ENCODE results near the gene HNRNPM. TPM values are rescaled to one million over a fixed set of nuclear protein-coding genes. Genes with fewer than 3 reads are reported as not detected.

Gene HNRNPM
- total RNA-seq, 1 experiment from 2014 or later: 468 TPM

GRCh38 chr19:8506402-8506957 is 61.7 kb downstream of the HNRNPM start:
- Histone ChIP-seq H3K27me3 (ENCODE audit: insufficient read depth, low read length) (no peaks in the 10 kb centered on the region), H3K27ac (ENCODE audit: insufficient read length, low read depth, low read length) (no peak overlapping the region), H2BK12ac (ENCODE audit: insufficient read length, low read depth, low read length) (no peak overlapping the region), H4K20me1 (ENCODE audit: control insufficient read depth, insufficient read depth, insufficient read length) (no peaks in the 10 kb centered on the region), H3K14ac (ENCODE audit: insufficient read depth, low read length) (no peak overlapping the region), H2BK15ac (ENCODE audit: low read depth, low read length) (no peak overlapping the region), H2BK5ac (ENCODE audit: insufficient read length, low read length) (no peak overlapping the region), H2AK5ac (ENCODE audit: insufficient read length, low read length) (no peak overlapping the region), H3K79me1 (ENCODE audit: insufficient read depth, low read depth, low read length, poor library complexity, severe bottlenecking) (no peaks in the 10 kb centered on the region), H3K4ac (ENCODE audit: low read depth, low read length) (no peak overlapping the region), H2AFZ (ENCODE audit: low read length) (no peak overlapping the region), H3K9me3 (ENCODE audit: control insufficient read depth, low read depth, low read length) (no peaks in the 10 kb centered on the region), H3T11ph (ENCODE audit: low read length) (no peak overlapping the region), H4K8ac (replicated peaks; ENCODE audit: insufficient read length, low read depth, low read length) (no peak overlapping the region), H4K91ac (ENCODE audit: insufficient read length, low read depth, low read length) (no peak overlapping the region), H3K79me2 (ENCODE audit: insufficient read depth, low read length) (no peaks in the 10 kb centered on the region), H3K4me1 (ENCODE audit: insufficient read depth, low read length) (no peaks in the 10 kb centered on the region), H2BK120ac (ENCODE audit: low read depth, low read length, poor library complexity, severe bottlenecking) (no peak overlapping the region), H3K23ac (ENCODE audit: insufficient read length, low read depth, low read length) (no peak overlapping the region), H3K56ac (ENCODE audit: insufficient read length, low read depth, low read length) (no peak overlapping the region), H3K18ac (ENCODE audit: insufficient read length, low read depth, low read length) (no peak overlapping the region), H3K4me2 (ENCODE audit: insufficient read depth, insufficient read length, low read length) (peak overlapping the region; percentile 52), H3K9ac (ENCODE audit: extremely low read depth, insufficient read length, low read length) (no peak overlapping the region), H2BK20ac (ENCODE audit: low read depth, low read length, poor library complexity, severe bottlenecking) (no peak overlapping the region), H4K5ac (ENCODE audit: insufficient read length, low read depth, low read length) (no peak overlapping the region), H3K23me2 (ENCODE audit: insufficient read length, low read depth, low read length, poor library complexity, severe bottlenecking) (peaks cover 5% of the 10 kb centered on the region)
- peak; percentile 33; the same call in 1 of the 3 replicates for TF ChIP-seq CTCF (conservative IDR thresholded peaks at IDR 0.05)
- Mint-ChIP-seq H3K4me3 (peak overlapping the region; percentile 77 to 84), H3K27me3 (ENCODE audit: low read depth) (peaks cover 3% of the 10 kb centered on the region), H3K4me1 (peaks cover 6 to 16% of the 10 kb centered on the region in 2 experiments), H3K27ac (peak overlapping the region; percentile 68 to 73 (median 72); a peak in 2 of 7 replicates), H3K9me3 (no peaks in the 10 kb centered on the region), H3K36me3 (ENCODE audit: insufficient read depth in 1 of 3, low read depth in 3 of 3) (peaks cover 0 to 3% (median 0%) of the 10 kb centered on the region in 3 experiments; a peak in 2 of 7 replicates)
- DNase-seq: peak; percentile 69
- WGBS (ENCODE audit: extremely low coverage, insufficient read length, low lambda C conversion rate): no CpG with 5 or more reads among the region's 18 CpGs

Measured in H9 (cell line).